GM19238 (cell line): ENCODE results near the gene ANKFY1.

Experiments
- DNase-seq: peaks from one replicate; pipeline ENCODE4 v3.0.0; 2011; ENCODE audit warnings: low spot score; ENCODE audit not compliant: insufficient read length

The ANKFY1 gene

DNA sequence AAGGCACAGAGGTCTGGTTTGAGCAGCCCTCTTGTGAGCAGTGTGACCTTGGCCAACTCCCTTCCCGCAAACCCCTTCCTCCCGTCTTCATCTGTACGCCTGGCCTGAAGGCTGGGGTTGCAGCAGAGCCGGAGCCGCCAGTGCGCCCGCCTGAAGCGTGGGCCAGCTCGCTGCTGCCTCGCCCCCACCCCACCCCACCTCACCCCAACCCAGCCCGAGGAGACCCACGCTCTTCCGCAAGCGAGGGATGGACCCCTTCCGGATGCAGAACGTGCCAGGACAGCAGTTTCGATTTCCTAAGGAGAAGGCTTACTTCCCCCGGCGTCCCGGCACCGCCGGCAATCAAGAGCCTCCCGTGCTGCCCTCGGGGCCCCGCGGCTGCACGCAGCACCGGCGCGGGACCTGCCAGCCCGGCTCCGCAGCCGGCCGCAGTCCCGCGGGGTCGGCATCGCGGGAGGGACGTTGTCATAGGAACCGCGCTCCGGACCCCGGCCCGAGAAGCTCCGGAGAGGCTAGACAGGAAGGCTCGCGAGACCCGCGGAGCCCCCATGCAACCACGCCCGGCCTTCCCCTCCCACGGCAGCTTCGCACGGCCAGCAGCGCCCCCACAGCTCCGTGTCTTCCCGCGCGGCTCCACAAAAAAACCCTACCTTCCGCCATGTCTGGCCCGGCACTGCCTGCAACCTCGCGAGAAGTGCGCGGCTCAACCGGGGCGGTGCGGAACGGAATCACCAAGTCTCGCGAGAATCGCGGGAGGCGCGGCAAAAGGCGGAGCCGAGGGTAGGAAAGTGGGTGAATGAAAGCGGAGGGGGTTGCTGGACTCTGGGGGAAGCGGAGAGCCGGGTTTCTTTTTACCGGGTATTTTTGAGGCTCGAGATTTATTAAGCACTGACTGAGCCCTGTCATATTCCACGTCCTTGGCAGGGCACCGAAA lies at the start of gene ANKFY1:
TSS of gene ANKFY1 (minus strand) at position 698 of the 934 bp plus-strand sequence. CDS start at position 660, 38 bp downstream.
- peak; percentile 98 for DNase-seq

DNA sequence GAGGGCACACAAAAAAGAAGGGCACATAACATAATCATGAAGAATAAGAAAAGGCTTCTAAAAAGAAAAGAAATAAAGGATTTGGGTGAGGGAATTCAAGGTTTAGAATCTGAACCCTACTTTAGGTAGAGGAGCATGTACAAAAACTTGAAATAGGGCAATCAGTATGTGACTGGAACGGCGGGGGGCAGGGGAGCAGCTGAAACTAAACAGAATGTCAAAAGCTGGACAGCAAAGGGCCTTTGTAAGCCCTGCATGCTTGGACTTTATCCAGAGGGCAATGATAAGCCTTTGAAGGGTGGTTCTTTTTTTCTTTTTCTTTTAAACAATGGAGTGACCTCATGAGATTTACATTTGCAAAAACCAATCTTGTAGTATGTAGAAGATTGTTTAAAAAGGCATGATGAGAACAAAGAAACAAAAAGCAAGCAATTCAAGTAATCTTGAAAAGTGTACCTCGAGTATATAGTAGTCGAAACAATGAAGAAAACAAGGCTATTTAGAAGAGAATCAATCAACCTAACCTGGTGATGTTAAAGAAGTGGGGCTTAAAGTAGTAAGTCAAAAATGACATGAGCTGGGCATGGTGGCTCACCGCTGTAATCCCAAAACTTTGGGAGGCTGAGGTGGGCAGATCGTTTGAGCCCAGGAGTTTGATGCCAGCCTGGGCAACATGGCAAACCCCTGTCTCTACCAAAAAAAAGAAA lies 46.7 kb upstream of the ANKFY1 start:
- no peak for DNase-seq

- DNase-seq, result no peak
These were observed 46.1 kb upstream of the ANKFY1 start for GRCh38 chr17:4309897-4310296.

DNA sequence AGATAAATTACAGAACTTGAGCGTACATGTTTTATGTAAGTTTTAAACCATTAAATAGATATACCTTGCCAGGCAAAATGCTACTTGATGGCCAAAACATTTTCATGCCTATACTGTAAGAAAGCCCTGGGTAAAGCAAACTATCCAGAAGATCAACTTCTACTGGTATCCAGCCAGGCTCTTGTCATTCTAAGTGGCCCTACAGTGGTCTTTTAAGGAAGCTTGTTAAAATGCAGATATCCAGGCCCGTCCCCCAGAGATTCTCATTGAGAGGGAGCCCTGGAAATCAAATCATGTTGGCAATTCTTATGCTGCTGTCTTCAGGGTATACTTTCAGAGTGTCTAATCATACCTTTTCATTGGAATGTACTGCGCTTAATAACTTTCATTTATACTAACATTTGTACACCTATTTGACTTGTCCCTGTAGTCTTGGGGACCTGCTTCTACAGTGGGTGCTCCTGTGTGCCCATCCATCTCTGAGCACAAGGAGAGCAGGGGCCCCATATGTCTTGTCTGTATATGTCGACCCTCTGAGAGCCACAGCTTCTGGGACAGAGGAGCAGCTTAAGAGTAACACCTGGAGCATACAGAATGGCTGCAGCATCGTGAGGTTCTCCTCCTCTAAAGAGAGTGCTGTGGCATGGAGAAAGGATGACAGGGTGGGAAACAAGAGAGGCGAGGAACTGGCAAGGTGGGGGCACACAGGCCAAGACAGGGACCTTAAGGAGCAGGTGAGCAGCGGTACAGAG lies 43.6 kb upstream of the ANKFY1 start:
- no peak for DNase-seq

- no peak for DNase-seq
These were observed 41.4 kb upstream of the ANKFY1 start for GRCh38 chr17:4305224-4305623.

GRCh38 chr17:4304417-4305027 lies 40.7 kb upstream of the ANKFY1 start:
- DNase-seq, result no peak

- no peak for DNase-seq
These were observed 37.3 kb upstream of the ANKFY1 start for GRCh38 chr17:4301066-4301465.

GRCh38 chr17:4297351-4297750 lies 33.6 kb upstream of the ANKFY1 start:
- no peak for DNase-seq

DNA sequence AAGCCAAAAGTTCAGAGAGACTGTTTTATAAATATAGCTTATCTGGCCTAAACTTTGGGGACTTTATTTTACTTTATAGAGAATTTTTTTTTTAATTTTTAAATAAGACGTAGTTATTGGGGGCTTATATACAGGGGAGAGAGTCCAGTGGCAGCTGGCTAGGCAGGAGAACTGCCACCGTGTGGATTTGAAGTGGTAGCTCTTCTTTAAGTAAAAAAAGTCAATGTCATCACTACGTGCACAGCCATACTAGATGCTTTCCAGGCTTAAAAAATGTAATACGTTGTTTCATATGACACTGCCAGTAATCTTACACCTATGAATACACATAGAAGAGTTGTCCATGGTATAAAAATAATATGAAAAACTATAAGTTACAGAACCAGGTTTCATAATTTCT lies 31.9 kb upstream of the ANKFY1 start:
- DNase-seq, result no peak

- no peak for DNase-seq
These were observed 29.8 kb upstream of the ANKFY1 start for GRCh38 chr17:4293572-4293971.

DNA sequence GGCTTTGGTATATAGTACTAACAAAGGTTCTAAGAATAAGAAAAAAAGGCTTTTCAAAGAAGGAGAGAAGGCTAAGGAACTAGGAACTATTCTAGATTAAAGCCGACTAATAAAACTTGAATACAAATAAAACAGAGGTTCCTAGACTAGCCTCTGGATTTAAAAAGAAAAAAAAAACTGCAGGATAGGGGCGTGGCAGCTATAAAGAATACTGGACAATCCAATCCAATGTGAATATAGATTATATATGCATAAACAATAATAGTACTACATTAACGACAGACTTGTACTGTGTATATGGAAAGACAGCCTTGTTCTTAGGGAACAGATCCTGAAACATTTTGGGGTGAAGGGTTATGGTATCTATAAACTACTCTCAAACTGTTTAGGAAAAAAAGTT lies 23.9 kb upstream of the ANKFY1 start:
- no peak for DNase-seq

DNA sequence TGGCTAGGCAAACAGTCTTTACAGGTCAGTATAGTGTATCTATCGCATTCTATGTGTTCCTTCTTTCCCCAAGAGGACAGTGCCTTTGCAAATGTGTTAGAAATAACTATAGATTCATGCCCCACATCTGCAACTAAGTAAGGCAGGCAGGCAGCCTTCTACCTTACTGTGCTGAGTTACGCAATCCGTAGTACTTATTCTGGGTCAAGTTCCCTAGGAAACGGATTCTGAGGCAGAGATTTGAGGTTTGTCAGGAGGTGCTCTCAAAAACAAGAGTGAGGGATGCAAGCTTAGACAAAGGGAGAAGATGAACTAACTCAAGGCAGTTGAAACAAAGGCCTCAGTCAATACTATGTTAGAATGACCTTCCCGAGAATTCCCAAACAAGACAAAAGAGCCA lies 12.7 kb upstream of the ANKFY1 start:
- no peak for DNase-seq

DNA sequence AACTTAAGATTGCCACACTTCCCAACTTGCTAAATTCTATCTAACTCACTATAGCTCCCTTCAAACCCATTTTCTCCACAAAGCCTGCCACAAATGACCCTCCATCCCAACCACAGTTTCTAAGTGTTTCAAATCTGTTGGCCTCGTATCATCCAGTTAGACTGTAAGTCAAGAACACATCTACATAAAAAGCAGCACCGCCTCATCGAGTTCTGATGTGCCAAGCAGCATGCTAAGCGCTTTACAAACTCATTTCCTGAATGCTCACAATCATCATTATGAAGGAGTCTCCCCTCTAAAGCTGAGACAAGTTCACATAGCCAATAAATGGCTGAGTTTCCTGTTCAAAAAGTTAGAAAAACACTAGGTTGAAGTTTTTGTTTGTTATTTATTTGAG lies 9.2 kb upstream of the ANKFY1 start:
- DNase-seq, result no peak

- no peak for DNase-seq
These were observed 8.6 kb upstream of the ANKFY1 start for GRCh38 chr17:4272213-4272971.

GRCh38 chr17:4270736-4271135 lies 7.0 kb upstream of the ANKFY1 start:
- DNase-seq, result no peak

GRCh38 chr17:4269915-4270314 lies 6.1 kb upstream of the ANKFY1 start:
- no peak for DNase-seq

- no peak for DNase-seq
These were observed 3.6 kb upstream of the ANKFY1 start for GRCh38 chr17:4267402-4267801.

GRCh38 chr17:4266550-4266949 lies 2.8 kb upstream of the ANKFY1 start:
- DNase-seq, result no peak

GRCh38 chr17:4262703-4263102 lies 1.1 kb downstream of the ANKFY1 start:
- no peak for DNase-seq

DNA sequence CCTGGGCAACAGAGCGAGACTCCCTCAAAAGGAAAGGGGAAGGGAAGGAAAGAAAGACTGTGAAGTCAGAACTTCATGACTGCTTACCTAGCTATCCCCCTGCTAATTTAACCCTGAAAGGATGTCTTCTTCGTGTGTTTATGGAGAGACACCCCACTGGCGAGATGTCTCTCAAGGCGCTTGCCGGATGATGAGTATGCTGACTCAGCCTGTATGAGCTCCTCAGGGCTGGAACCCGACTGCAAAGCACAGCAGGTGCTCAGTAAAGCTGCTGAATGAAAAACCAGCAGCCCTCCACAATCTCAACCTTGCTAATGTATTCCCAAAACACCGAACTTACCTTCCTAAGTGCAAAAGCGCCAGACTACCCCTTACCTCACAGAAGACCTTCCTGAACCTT lies 2.3 kb downstream of the ANKFY1 start:
- no peak for DNase-seq

DNA sequence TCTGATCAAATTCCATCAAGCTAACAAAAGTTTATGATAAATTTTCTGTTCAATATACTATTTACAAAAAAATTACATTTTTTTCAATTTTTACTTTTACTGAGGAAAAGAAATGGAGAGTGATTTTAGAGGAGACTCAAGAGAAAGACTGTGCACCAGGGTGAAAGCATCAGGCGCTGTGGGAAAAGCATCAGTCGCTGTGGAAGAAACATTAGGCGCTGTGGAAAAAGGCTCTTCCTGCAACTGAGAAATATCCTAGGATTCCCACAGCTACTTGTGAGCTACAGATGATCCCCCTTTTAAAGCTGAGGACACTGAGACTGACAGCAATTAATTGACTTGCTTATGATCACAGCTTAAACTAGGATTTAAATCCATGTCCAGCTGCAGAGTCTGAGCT lies 4.9 kb downstream of the ANKFY1 start:
- DNase-seq, result no peak
